ENCODE data around the gene TULP4. TPM values are rescaled to one million over a fixed set of nuclear protein-coding genes. Genes with fewer than 3 reads are reported as not detected.
"Not testable (repeated sequence)": the region's sequence is repeated elsewhere in the genome, so short reads cannot be mapped to it uniquely, and the experiment has no call there.

Gene TULP4
- total RNA-seq, 1 donor from 2014 or later, result 105 TPM

DNA sequence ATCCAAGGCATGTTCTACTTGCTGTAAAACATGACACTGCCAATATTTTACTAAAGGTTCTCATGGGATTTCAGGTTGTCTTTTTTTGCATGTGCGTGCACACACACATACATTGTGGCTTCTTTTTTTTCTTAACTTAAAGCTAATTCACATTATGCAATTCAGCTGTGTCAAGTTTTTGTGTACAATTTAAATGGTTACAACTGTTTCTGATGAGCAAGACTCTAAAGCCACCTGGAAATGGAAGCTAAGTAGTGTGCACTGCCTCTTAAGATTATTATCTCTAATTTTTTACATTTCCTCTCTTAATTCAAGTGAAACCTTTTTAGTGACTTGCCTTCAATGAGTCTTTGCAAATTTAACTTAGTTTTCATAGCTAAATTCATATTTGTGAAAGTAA is 75.3 kb downstream of the TULP4 start:
- Histone ChIP-seq H3K36me3 (ENCODE audit: control insufficient read depth, insufficient read depth, low read length) (no peaks in the 10 kb centered on the region), H3K27me3 (ENCODE audit: control insufficient read depth, insufficient read depth, low read length) (no peaks in the 10 kb centered on the region), H3K4me3 (ENCODE audit: low read depth, low read length) (no peak overlapping the region)
- no peak for DNase-seq (ENCODE audit: low read depth)
- TF ChIP-seq, protein P1, sequence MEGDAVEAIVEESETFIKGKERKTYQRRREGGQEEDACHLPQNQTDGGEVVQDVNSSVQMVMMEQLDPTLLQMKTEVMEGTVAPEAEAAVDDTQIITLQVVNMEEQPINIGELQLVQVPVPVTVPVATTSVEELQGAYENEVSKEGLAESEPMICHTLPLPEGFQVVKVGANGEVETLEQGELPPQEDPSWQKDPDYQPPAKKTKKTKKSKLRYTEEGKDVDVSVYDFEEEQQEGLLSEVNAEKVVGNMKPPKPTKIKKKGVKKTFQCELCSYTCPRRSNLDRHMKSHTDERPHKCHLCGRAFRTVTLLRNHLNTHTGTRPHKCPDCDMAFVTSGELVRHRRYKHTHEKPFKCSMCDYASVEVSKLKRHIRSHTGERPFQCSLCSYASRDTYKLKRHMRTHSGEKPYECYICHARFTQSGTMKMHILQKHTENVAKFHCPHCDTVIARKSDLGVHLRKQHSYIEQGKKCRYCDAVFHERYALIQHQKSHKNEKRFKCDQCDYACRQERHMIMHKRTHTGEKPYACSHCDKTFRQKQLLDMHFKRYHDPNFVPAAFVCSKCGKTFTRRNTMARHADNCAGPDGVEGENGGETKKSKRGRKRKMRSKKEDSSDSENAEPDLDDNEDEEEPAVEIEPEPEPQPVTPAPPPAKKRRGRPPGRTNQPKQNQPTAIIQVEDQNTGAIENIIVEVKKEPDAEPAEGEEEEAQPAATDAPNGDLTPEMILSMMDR (IDR thresholded peaks at IDR 0.05; ENCODE audit: insufficient read depth, low read length, poor library complexity, severe bottlenecking), result no peak

DNA sequence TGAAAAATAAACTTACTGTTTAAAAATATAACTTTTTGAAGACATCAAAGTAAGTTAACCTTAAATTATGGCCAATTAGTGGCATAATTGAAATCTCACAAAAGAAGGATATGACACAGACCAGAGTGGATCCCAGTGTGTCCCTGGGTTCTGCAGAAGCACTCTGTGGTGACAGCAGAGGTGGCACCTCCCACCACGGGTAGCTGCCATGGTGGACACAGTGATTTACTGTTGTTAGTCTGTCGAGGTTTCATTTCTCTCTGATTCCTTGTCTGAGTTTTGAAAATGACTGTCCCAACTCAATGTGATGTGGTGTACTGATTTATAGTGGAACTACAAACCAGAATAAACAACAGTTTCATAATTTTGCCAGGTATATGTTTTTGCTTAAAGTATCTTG is 76.5 kb downstream of the TULP4 start:
- H3K27me3 ChIP-seq (ENCODE audit: control insufficient read depth, insufficient read depth, low read length), result no peaks in the 10 kb centered on the region
- TF ChIP-seq, protein P1 (IDR thresholded peaks at IDR 0.05; ENCODE audit: insufficient read depth, low read length, poor library complexity, severe bottlenecking), result no peak
- no peak overlapping the region for H3K4me3 ChIP-seq (ENCODE audit: low read depth, low read length)
- no peaks in the 10 kb centered on the region for H3K36me3 ChIP-seq (ENCODE audit: control insufficient read depth, insufficient read depth, low read length)
- DNase-seq (ENCODE audit: low read depth), result no peak

DNA sequence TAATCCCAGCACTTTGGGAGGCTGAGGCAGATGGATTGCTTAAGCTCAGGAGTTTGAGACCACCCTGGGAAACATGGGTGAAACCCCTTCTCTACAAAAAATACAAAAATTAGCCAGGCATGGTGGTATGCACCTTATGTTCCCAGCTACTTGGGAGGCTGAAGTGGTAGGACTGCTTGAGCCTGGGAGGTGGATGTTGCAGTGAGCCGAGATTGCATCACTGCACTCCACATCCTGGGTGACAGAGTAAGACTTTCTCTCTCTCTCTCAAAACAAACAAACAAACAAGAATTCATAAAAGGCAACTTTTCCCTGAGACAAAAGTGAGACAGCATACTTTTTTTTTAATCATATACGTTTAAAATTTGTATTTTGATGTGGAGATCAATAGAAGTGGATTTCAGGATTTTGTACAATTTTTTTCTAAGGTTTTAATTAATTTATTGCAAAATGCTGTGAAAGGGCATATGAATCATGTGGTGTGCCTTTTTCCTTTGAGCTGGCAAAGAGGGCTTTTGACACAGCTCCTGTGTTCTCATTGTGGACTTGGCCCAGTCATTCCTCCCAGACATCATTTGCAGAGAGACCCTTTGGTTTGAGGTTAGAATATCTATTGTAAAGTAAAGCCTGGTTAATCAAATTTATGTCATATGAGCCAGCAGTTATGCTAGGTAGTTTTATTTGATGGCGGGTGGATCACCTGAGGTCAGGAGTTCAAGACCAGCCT is 77.1 kb downstream of the TULP4 start:
- no peak for DNase-seq (ENCODE audit: low read depth)

DNA sequence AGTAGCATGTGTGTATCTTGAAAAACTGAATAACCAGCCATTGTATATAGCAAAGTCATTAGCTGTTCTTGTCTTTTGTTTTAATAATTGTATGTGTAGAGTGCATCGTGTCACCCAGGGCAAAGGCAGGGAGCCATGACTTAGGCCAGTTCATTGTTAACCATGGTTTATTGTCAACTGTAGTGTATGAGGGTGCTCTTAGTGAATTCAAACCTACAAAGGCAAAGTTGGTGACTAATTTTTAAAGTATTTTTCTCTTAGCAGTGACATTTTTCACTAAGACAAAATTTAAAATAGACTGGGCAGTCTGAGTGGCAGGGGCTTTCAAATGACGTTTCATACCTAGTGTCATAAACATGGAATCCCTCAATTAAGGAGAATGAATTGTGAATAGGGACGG is 79.0 kb downstream of the TULP4 start:
- TF ChIP-seq, protein P1 (IDR thresholded peaks at IDR 0.05; ENCODE audit: insufficient read depth, low read length, poor library complexity, severe bottlenecking), result no peak
- no peak for DNase-seq (ENCODE audit: low read depth)
- no peaks in the 10 kb centered on the region for H3K27me3 ChIP-seq (ENCODE audit: control insufficient read depth, insufficient read depth, low read length)
- H3K36me3 ChIP-seq (ENCODE audit: control insufficient read depth, insufficient read depth, low read length), result no peaks in the 10 kb centered on the region
- H3K4me3 ChIP-seq (ENCODE audit: low read depth, low read length), result no peak overlapping the region

More for the DNA sequence above, 77.1 kb downstream of the TULP4 start:
- TF ChIP-seq, protein P1 (IDR thresholded peaks at IDR 0.05; ENCODE audit: insufficient read depth, low read length, poor library complexity, severe bottlenecking), result no peak
- no peaks in the 10 kb centered on the region for H3K36me3 ChIP-seq (ENCODE audit: control insufficient read depth, insufficient read depth, low read length)
- no peaks in the 10 kb centered on the region for H3K27me3 ChIP-seq (ENCODE audit: control insufficient read depth, insufficient read depth, low read length)
- no peak overlapping the region for H3K4me3 ChIP-seq (ENCODE audit: low read depth, low read length)

DNA sequence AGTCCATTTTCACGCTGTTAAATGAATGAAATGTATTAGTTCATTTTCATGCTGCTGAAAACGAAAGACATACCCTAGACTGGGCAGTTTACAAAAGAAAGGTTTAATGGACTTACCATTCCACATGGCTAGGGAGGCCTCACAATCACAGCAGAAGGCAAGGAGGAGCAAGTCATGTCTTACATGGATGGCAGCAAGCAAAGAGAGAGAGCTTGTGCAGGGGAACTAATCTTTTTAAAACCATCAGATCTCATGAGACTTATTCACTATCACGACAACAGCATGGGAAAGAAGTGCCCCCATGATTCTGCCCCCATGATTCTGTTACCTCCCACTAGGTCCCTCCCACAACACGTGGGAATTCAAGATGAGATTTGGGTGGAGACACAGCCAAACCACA is 79.7 kb downstream of the TULP4 start:
- not testable (repeated sequence) for H3K4me3 ChIP-seq (ENCODE audit: low read depth, low read length); H3K27me3 ChIP-seq (ENCODE audit: control insufficient read depth, insufficient read depth, low read length); DNase-seq (ENCODE audit: low read depth)

DNA sequence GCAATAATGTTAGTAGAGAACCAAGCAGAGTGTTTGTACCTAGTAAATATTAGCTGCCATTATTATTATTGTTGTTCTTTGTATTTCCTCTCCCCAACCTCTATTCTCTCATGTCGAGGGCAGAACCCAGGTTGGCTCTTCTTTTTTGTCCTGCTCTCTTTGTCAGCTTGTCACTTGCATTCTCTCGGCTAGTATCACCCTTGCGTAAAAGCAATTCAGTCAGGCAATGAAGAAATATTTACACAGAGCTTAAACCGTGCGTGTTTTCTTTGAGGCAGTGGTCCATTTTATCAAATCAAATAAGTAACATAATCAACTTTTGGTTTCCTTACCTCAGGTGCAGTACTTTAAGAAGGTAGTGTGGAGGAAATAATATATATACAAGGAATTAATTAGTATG is 83.9 kb downstream of the TULP4 start:
- Histone ChIP-seq H3K27me3 (ENCODE audit: control insufficient read depth, insufficient read depth, low read length) (no peaks in the 10 kb centered on the region), H3K36me3 (ENCODE audit: control insufficient read depth, insufficient read depth, low read length) (no peaks in the 10 kb centered on the region), H3K4me3 (ENCODE audit: low read depth, low read length) (no peak overlapping the region)
- no peak for DNase-seq (ENCODE audit: low read depth)
- TF ChIP-seq, protein P1 (IDR thresholded peaks at IDR 0.05; ENCODE audit: insufficient read depth, low read length, poor library complexity, severe bottlenecking), result no peak

More for the DNA sequence above, 79.7 kb downstream of the TULP4 start:
- not testable (repeated sequence) for H3K36me3 ChIP-seq (ENCODE audit: control insufficient read depth, insufficient read depth, low read length)

All from kidney epithelial cell (primary cell).